HFFc6 (cell line): Measurements from ENCODE around the gene FAM9C. TPM values are rescaled to one million over a fixed set of nuclear protein-coding genes. Genes with fewer than 3 reads are reported as not detected.

Source experiments
- DNase-seq: peaks from one replicate; pipeline ENCODE4 v3.0.0-alpha.2; 2018
- H3K27ac Mint-ChIP-seq: 2 replicates; pipeline ENCODE4 v1.8.0; 2020; ENCODE audit warnings: mild to moderate bottlenecking, mixed read lengths
- H3K27me3 Mint-ChIP-seq: 2 replicates; pipeline ENCODE4 v1.8.0; 2021; ENCODE audit warnings: mild to moderate bottlenecking, moderate library complexity, mixed read lengths; ENCODE audit not compliant: insufficient read depth
- H3K36me3 Mint-ChIP-seq: 2 replicates; pipeline ENCODE4 v1.8.0; 2021; ENCODE audit warnings: low read depth, mixed read lengths
- H3K4me1 Mint-ChIP-seq: 2 replicates; pipeline ENCODE4 v1.8.0; 2020; ENCODE audit warnings: low read depth, mixed read lengths
- H3K4me3 Mint-ChIP-seq: 2 replicates; pipeline ENCODE4 v1.8.0; 2020; ENCODE audit warnings: mild to moderate bottlenecking, moderate library complexity, mixed read lengths
- H3K9me3 Mint-ChIP-seq: 2 replicates; pipeline ENCODE4 v1.8.0; 2020; ENCODE audit warnings: mild to moderate bottlenecking, mixed read lengths
- CTCF ChIP-seq: fragments of 200-600 bp; sonication (generic); IDR thresholded peaks from 2 replicates; pipeline ENCODE4 v1.5.0; 2021; ENCODE audit warnings: antibody characterized with exemption, mild to moderate bottlenecking
- total RNA-seq, 6 experiments: library from RNA; stranded (reverse); fragmentation: NEBNext Ultra II Directional; extraction: Animal tissue kit (Norgen Biotek cat#: 25700); gene quantifications; 2 replicates in 1 of 6; 3 replicates in 5 of 6; pipeline ENCODE4 v1.2.3, GENCODE V29; 2021

The FAM9C gene
- total RNA-seq, 6 experiments from 2014 or later, result not detected

- Mint-ChIP-seq H3K27me3 (no peaks in the 10 kb centered on the region), H3K4me3 (no peak overlapping the region), H3K36me3 (no peaks in the 10 kb centered on the region), H3K27ac (peak overlapping the region; percentile 16; the same call in 1 of the 2 replicates), H3K4me1 (peaks cover 38% of the 10 kb centered on the region), H3K9me3 (no peaks in the 10 kb centered on the region)
- no peak for TF ChIP-seq CTCF
- peak; percentile 24 for DNase-seq
Observed at GRCh38 chrX:13007519-13008188, 36.8 kb downstream of the FAM9C start.

- no peak for TF ChIP-seq CTCF
- Mint-ChIP-seq H3K4me3 (peak overlapping the region; percentile 19; the same call in 1 of the 2 replicates), H3K4me1 (peaks cover 46% of the 10 kb centered on the region), H3K27ac (peak overlapping the region; percentile 59), H3K27me3 (no peaks in the 10 kb centered on the region), H3K9me3 (no peaks in the 10 kb centered on the region), H3K36me3 (no peaks in the 10 kb centered on the region)
- no peak for DNase-seq
Observed at GRCh38 chrX:13005661-13006473, 38.6 kb downstream of the FAM9C start.

GRCh38 chrX:13001961-13002671, 42.3 kb downstream of the FAM9C start:
- DNase-seq, result no peak
- Mint-ChIP-seq H3K4me3 (no peak overlapping the region), H3K9me3 (no peaks in the 10 kb centered on the region), H3K4me1 (peaks cover 28% of the 10 kb centered on the region), H3K27ac (no peak overlapping the region), H3K27me3 (no peaks in the 10 kb centered on the region), H3K36me3 (no peaks in the 10 kb centered on the region)
- TF ChIP-seq CTCF, result no peak

- Mint-ChIP-seq H3K9me3 (no peaks in the 10 kb centered on the region), H3K27ac (no peak overlapping the region), H3K4me1 (peaks cover 24% of the 10 kb centered on the region), H3K27me3 (no peaks in the 10 kb centered on the region), H3K4me3 (no peak overlapping the region), H3K36me3 (no peaks in the 10 kb centered on the region)
- TF ChIP-seq CTCF, result no peak
- no peak for DNase-seq
Observed at GRCh38 chrX:13001097-13001496, 43.3 kb downstream of the FAM9C start.

- TF ChIP-seq CTCF, result no peak
- DNase-seq, result no peak
- H3K27ac Mint-ChIP-seq, result no peak overlapping the region
- H3K4me1 Mint-ChIP-seq, result peaks cover 16% of the 10 kb centered on the region
- no peaks in the 10 kb centered on the region for H3K9me3 Mint-ChIP-seq
- H3K36me3 Mint-ChIP-seq, result no peaks in the 10 kb centered on the region
- H3K27me3 Mint-ChIP-seq, result no peaks in the 10 kb centered on the region; the same call in 1 of the 2 replicates
- H3K4me3 Mint-ChIP-seq, result no peak overlapping the region
Observed at GRCh38 chrX:13000301-13000811, 44.1 kb downstream of the FAM9C start.
